GM19324 (cell line): ENCODE data around the gene SYCE3.

Experiments used
- ATAC-seq: cut with Tn5 transposase; IDR thresholded peaks from one replicate; pipeline ENCODE4 v1.9.1; 2021; ENCODE audit warnings: mild to moderate bottlenecking, moderate library complexity; ENCODE audit not compliant: unreplicated experiment, low FRiP score

Gene SYCE3

GRCh38 chr22:50504369-50505211 lies 58.1 kb downstream of the SYCE3 start:
- no peak for ATAC-seq

GRCh38 chr22:50503475-50504145 lies 59.1 kb downstream of the SYCE3 start:
- no peak for ATAC-seq

- no peak for ATAC-seq
Measured at GRCh38 chr22:50502628-50503474, 59.9 kb downstream of the SYCE3 start.

- no peak for ATAC-seq
Measured at GRCh38 chr22:50502096-50502495, 60.6 kb downstream of the SYCE3 start.
